HCT116 (cell line): ENCODE results near the gene COL12A1. TPM values are rescaled to one million over a fixed set of nuclear protein-coding genes. Genes with fewer than 3 reads are reported as not detected.

ENCODE experiments used
- ATAC-seq: fragments of 200-7000 bp; cut with Tn5 transposase; 2 replicates; pipeline ENCODE4 v1.9.1; 2020; ENCODE audit warnings: mild to moderate bottlenecking, moderate library complexity
- BruUV-seq: library from RNA; stranded (reverse); fragments of 400-500 nt; replicated peaks from 2 replicates; lab custom pipeline; 2021; lab: Mats Ljungman, UMichigan
- CTCF ChIA-PET: fragments of 300-600 bp; sonication (Branson Sonifier 250); formaldehyde crosslinking; loops from one replicate; lab custom pipeline; 2021; ENCODE audit warnings: antibody characterized with exemption; lab: Charles Lee
- POLR2A ChIA-PET: fragments of 300-600, 350-600 bp; sonication (Branson Sonifier 250); formaldehyde crosslinking; loops from one replicate; lab custom pipeline; 2021; ENCODE audit warnings: antibody characterized with exemption; lab: Charles Lee
- RAD21 ChIA-PET, 2 experiments: fragments of 300-600 bp; sonication (Branson Sonifier 250); formaldehyde crosslinking; loops; one replicate each; lab custom pipeline; 2023; ENCODE audit warnings: low total read pairs in 2 of 2; ENCODE audit not compliant: uncharacterized antibody in 2 of 2, unreplicated experiment in 2 of 2, low non-redundant PET in 1 of 2; lab: Charles Lee
- DNase-seq: peaks from one replicate; pipeline ENCODE4 v3.0.0-alpha.2; 2010; ENCODE audit warnings: low read depth, low spot score
- H2AFZ ChIP-seq: fragments of 200-600 bp; shearing (Covaris generic), sonication (generic); 2 replicates; pipeline ENCODE4 v1.6.1; 2017; ENCODE audit warnings: low read depth, mixed run types, mixed read lengths, antibody characterized with exemption, low read length; ENCODE audit not compliant: poor library complexity, severe bottlenecking
- H3K27ac ChIP-seq: 2 replicates; pipeline ENCODE4 v1.5.1; 2012; ENCODE audit warnings: low read depth, low read length
- H3K27me3 ChIP-seq: fragments of 200-600 bp; sonication (generic); 2 replicates; pipeline ENCODE4 v1.6.1; 2016; ENCODE audit warnings: mixed run types, low read length, mixed read lengths; ENCODE audit not compliant: insufficient read depth
- H3K36me3 ChIP-seq, 2 experiments: fragments of 200-500 bp in 1 of 2; fragments of 200-600 bp in 1 of 2; sonication (Bioruptor generic) in 1 of 2; sonication (generic) in 1 of 2; 2 replicates each; pipeline versions ENCODE4 v1.5.1 to v1.6.1; 2014 to 2016; ENCODE audit warnings: low read length in 2 of 2, inconsistent platforms in 1 of 2, mixed read lengths in 1 of 2, mixed run types in 1 of 2; ENCODE audit not compliant: insufficient read depth in 2 of 2, control insufficient read depth in 1 of 2
- H3K4me1 ChIP-seq, 2 experiments: fragments of 200-600 bp in 1 of 2; sonication (generic) in 1 of 2; 2 replicates each; pipeline versions ENCODE4 v1.5.1 to v1.6.1; 2012 to 2017; ENCODE audit warnings: low read length in 2 of 2, inconsistent platforms in 1 of 2, mild to moderate bottlenecking in 1 of 2, mixed read lengths in 1 of 2, mixed run types in 1 of 2, moderate library complexity in 1 of 2; ENCODE audit not compliant: insufficient read depth in 2 of 2, control insufficient read depth in 1 of 2
- H3K4me2 ChIP-seq: fragments of 200-600 bp; sonication (generic); 2 replicates; pipeline ENCODE4 v1.6.1; 2017; ENCODE audit warnings: mixed run types, low read length, mixed read lengths
- H3K4me3 ChIP-seq, 2 experiments: fragments of 200-600 bp in 1 of 2; sonication (generic) in 1 of 2; replicated peaks in 1 of 2; 2 replicates each; pipeline ENCODE4 v1.5.1; 2011 to 2016; ENCODE audit warnings: low read length in 2 of 2, control low read depth in 1 of 2, low read depth in 1 of 2, mild to moderate bottlenecking in 1 of 2, mixed read lengths in 1 of 2, mixed run types in 1 of 2
- H3K79me2 ChIP-seq: fragments of 200-600 bp; sonication (generic); 2 replicates; pipeline ENCODE4 v1.6.1; 2017; ENCODE audit warnings: mild to moderate bottlenecking, mixed run types, low read length, moderate library complexity, mixed read lengths; ENCODE audit not compliant: insufficient read depth
- H3K9ac ChIP-seq: fragments of 200-600 bp; sonication (generic); 2 replicates; pipeline ENCODE4 v1.6.1; 2016; ENCODE audit warnings: low read length, mixed read lengths
- H3K9me2 ChIP-seq: fragments of 200-600 bp; sonication (generic), shearing (Covaris generic); 2 replicates; pipeline ENCODE4 v1.6.1; 2017; ENCODE audit warnings: mixed run types, mild to moderate bottlenecking, moderate library complexity; ENCODE audit not compliant: insufficient read depth
- H3K9me3 ChIP-seq, 2 experiments: fragments of 200-500 bp in 1 of 2; fragments of 200-600 bp in 1 of 2; sonication (Bioruptor generic) in 1 of 2; sonication (generic) in 1 of 2; 2 replicates each; pipeline ENCODE4 v1.6.1; 2014 to 2017; ENCODE audit warnings: low read length in 2 of 2, mixed read lengths in 2 of 2, inconsistent platforms in 1 of 2, low read depth in 1 of 2, mild to moderate bottlenecking in 1 of 2, mixed run types in 1 of 2, moderate library complexity in 1 of 2; ENCODE audit not compliant: control insufficient read depth in 1 of 2, insufficient read depth in 1 of 2
- H4K20me1 ChIP-seq: fragments of 200-600 bp; sonication (generic), shearing (Covaris generic); 2 replicates; pipeline ENCODE4 v1.6.1; 2017; ENCODE audit warnings: mixed run types, mild to moderate bottlenecking, moderate library complexity; ENCODE audit not compliant: insufficient read depth
- CBX3 ChIP-seq: IDR thresholded peaks from 2 replicates; pipeline ENCODE4 v1.6.1; 2012; ENCODE audit warnings: low read depth
- CTCF ChIP-seq, 3 experiments: fragments of 200-600 bp in 1 of 3; sonication (generic) in 1 of 3; IDR thresholded peaks in 2 of 3; conservative IDR thresholded peaks in 1 of 3; 2 replicates each; pipeline ENCODE4 v1.5.1; 2012 to 2017; ENCODE audit warnings: low read depth in 2 of 3, low read length in 2 of 3, antibody characterized with exemption in 1 of 3, borderline replicate concordance in 1 of 3, control low read depth in 1 of 3, mild to moderate bottlenecking in 1 of 3, mixed read lengths in 1 of 3, mixed run types in 1 of 3, moderate library complexity in 1 of 3; ENCODE audit not compliant: insufficient read depth in 1 of 3
- EZH2 ChIP-seq: fragments of 200-600 bp; sonication (generic); IDR thresholded peaks from 2 replicates; pipeline ENCODE4 v1.6.1; 2017; ENCODE audit warnings: antibody characterized with exemption, mixed run types
- JUND ChIP-seq: IDR thresholded peaks from 2 replicates; pipeline ENCODE4 v1.6.1; 2012
- MAX ChIP-seq: IDR thresholded peaks from 2 replicates; pipeline ENCODE4 v1.6.1; 2012
- POLR2A ChIP-seq: IDR thresholded peaks from 2 replicates; pipeline ENCODE4 v1.7.0; 2011; ENCODE audit warnings: borderline replicate concordance; ENCODE audit not compliant: insufficient read depth, insufficient read length; ENCODE audit errors: extremely low read depth
- RAD21 ChIP-seq: IDR thresholded peaks from 2 replicates; pipeline ENCODE4 v1.6.1; 2012; ENCODE audit warnings: low read depth, mild to moderate bottlenecking
- REST ChIP-seq: IDR thresholded peaks from 2 replicates; pipeline ENCODE4 v1.6.1; 2012; ENCODE audit warnings: low read depth
- SIN3A ChIP-seq: IDR thresholded peaks from 2 replicates; pipeline ENCODE4 v1.6.1; 2012; ENCODE audit warnings: low read depth
- SP1 ChIP-seq: IDR thresholded peaks from 2 replicates; pipeline ENCODE4 v1.6.1; 2012; ENCODE audit warnings: low read depth
- SRF ChIP-seq: IDR thresholded peaks from 2 replicates; pipeline ENCODE4 v1.6.1; 2012; ENCODE audit warnings: low read depth
- TCF7L2 ChIP-seq: IDR thresholded peaks from 2 replicates; pipeline ENCODE4 v1.7.0; 2011; ENCODE audit warnings: borderline replicate concordance, inconsistent platforms; ENCODE audit not compliant: insufficient read depth, insufficient read length; ENCODE audit errors: extremely low read depth
- YY1 ChIP-seq: IDR thresholded peaks from 2 replicates; pipeline ENCODE4 v1.6.1; 2011; ENCODE audit warnings: low read length, low read depth, moderate library complexity, mild to moderate bottlenecking; ENCODE audit not compliant: insufficient replicate concordance; ENCODE audit errors: extremely low read depth
- ZBTB33 ChIP-seq: IDR thresholded peaks from 2 replicates; pipeline ENCODE4 v1.6.1; 2011; ENCODE audit warnings: mild to moderate bottlenecking, low read length, moderate library complexity; ENCODE audit not compliant: insufficient replicate concordance; ENCODE audit errors: extremely low read depth
- ZFX ChIP-seq: fragments of 450-650 bp; IDR thresholded peaks from 2 replicates; pipeline ENCODE4 v1.6.1; 2017
- intact Hi-C: fragments of 100-400 bp; cut with micrococcal nuclease; formaldehyde crosslinking; loops from 2 replicates; pipeline ENCODE4 v1.10.0; 2022
- total RNA-seq: library from RNA; stranded (reverse); gene quantifications from one replicate; pipeline ENCODE4 v1.2.1, GENCODE V29; 2021; ENCODE audit not compliant: unreplicated experiment

COL12A1 gene
- total RNA-seq, 1 experiment from 2014 or later, result 23.5 TPM

- CTCF ChIA-PET, result no interaction called here
- POLR2A ChIA-PET, result interaction anchor here (0.6 kb wide), 1 partner anchor 39 kb away, joined by 3 read pairs; no protein-coding TSS in a partner anchor
- Histone ChIP-seq H3K4me2 (no peak overlapping the region), H3K9me3 (no peaks in the 10 kb centered on the region), H3K4me1 (no peaks in the 10 kb centered on the region), H3K36me3 (peaks cover 0 to 29% of the 10 kb centered on the region in 2 experiments; a peak in 1 of 4 replicates), H3K27me3 (no peaks in the 10 kb centered on the region), H3K9ac (no peak overlapping the region), H4K20me1 (no peaks in the 10 kb centered on the region), H3K9me2 (no peaks in the 10 kb centered on the region), H2AFZ (no peak overlapping the region), H3K4me3 (no peak overlapping the region), H3K27ac (no peak overlapping the region), H3K79me2 (no peaks in the 10 kb centered on the region)
- ATAC-seq, result no peak
- no peak for DNase-seq
- no TSS peak for BruUV-seq
- TF ChIP-seq ZFX, result no peak
- no peak for TF ChIP-seq REST
- TF ChIP-seq TCF7L2, result no peak
- no peak for TF ChIP-seq POLR2A
- no peak for TF ChIP-seq SP1
- TF ChIP-seq JUND, result no peak
- TF ChIP-seq CBX3, result no peak
- no peak for TF ChIP-seq ZBTB33
- no peak for TF ChIP-seq YY1
- no peak for TF ChIP-seq RAD21
- TF ChIP-seq SIN3A, result no peak
- no peak for TF ChIP-seq SRF
- no peak for TF ChIP-seq MAX
- TF ChIP-seq CTCF (IDR thresholded peaks at IDR 0.05 in 2 of 3, conservative IDR thresholded peaks at IDR 0.05 in 1 of 3; ENCODE audit: borderline replicate concordance in 1 of 3, insufficient read depth in 1 of 3, low read depth in 2 of 3, low read length in 2 of 3), result no peak
- TF ChIP-seq EZH2, result no peak
- intact Hi-C loops, result no loop called here
- RAD21 ChIA-PET, result no interaction called here
Observed at GRCh38 chr6:75144386-75144785, 61.5 kb downstream of the COL12A1 start.
